HG03025 (cell line): Measurements from ENCODE around the gene TRMT10A.
A peak's percentile ranks its signal among the peaks of the same experiment; 100 is the strongest.

Experiments
- ATAC-seq: cut with Tn5 transposase; IDR thresholded peaks from one replicate; pipeline ENCODE4 v1.9.1; 2021; ENCODE audit warnings: mild to moderate bottlenecking, moderate library complexity; ENCODE audit not compliant: unreplicated experiment, low FRiP score

The TRMT10A gene, protein sequence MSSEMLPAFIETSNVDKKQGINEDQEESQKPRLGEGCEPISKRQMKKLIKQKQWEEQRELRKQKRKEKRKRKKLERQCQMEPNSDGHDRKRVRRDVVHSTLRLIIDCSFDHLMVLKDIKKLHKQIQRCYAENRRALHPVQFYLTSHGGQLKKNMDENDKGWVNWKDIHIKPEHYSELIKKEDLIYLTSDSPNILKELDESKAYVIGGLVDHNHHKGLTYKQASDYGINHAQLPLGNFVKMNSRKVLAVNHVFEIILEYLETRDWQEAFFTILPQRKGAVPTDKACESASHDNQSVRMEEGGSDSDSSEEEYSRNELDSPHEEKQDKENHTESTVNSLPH

DNA sequence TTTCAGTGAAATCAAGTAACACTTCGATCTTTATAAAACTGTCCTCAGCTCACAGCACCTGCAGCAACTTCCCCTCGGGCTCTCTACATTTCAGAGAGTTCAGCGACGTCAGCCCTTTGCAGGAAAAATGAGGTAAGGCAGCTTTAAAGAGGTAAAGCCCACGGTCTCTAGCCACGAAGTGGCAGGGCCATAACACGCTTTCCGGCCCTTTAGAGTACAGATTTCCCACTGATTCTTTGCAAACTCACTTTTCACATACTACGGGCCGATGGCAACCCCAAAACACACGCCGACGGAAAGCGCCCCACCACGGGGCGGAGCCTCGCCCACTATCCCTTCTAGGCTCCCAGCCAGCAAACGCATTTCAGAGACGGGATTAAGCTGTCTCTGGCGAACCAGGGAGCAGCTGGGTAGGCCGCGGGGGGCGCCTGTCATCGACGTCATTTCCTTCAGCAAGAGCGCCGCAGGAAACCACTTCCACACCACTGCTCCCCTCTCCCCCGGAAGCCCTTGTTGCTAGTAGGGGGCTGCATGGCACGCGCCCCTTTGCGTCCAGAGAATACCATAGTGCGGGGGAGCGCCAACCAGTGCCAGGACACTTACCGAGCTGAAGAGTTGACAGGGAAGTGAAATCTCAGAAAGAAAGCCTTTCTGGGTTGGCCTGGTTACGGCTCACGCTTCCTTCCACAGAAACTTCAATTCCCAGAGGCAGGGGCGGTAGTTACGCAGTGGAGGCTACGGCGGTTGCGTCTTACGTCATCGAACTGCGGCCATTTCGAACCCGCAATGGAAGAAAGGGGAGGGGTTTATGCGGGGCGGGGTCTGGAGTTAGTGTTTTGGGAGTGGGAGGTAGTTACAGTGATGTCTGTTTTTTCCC lies at the start of gene TRMT10A:
Gene TRMT10A (minus strand): TSS at position 730 of the 877 bp plus-strand sequence. CDS start 4,701 bp downstream, outside the sequence.
- ATAC-seq = peak; percentile 98

DNA sequence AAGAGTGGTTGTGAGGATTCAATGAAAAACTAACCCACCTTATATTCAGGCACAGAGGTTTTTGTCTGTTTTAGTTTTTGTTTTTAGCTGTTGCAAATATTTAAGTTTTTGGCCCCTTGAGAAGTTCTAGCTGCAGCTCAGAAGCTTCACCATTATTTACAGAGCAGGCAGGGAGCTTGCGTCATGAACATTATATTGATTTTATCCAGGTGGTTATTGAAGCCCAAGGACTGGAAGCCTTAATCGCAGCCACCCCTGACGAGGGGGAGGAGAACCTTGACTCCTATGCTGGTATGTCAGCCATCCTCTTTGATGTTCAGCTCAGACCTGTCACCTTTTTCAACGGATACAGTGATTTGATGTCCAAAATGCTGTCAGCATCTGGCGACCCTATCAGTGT lies 48.9 kb upstream of the TRMT10A start:
- ATAC-seq = no peak

DNA sequence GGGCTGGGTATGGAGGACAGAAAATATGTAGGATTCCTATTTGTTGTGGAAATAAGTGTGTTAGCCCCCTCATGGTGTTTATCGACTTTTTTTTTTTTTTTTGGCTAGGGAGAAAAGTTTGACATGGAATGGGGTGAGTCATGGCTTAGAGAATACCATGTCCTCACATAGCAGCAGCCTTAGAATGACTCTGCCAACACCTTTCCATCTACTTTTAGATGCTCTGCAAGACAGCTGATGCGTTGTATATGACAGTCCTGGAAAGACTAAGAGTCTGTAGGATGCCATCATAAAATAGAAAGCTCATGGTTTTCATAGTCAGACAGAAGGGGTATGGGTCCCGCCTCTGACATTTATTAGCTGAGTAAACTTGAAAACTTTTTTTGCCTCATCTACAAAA lies 48.4 kb upstream of the TRMT10A start:
- ATAC-seq = no peak

DNA sequence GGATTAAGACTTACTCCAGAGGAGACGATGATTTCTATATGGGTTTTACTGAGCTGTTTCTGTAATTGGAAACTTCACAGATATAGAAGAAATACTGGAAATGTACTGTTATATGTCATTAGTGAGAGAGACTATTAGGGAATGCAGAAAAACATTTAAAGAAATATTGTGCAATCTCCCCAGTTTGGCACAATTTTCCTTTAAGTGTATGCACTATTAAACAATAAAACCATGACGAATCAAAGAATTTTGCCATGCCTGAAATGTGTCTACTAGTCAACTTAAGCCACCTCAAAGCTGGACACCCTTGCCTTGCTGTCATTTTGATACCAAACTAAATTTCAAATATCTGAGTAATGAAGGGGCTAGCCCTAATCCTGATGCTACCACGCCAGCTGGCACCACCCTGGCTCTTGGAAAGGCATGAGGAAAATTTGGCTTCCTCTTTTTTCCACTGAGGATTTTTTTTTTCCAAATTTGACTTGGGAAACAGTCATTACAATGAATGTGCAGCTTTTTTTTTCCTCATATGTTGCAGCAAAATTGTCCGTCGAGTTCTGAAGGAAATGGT lies 46.9 kb upstream of the TRMT10A start:
- ATAC-seq = no peak

DNA sequence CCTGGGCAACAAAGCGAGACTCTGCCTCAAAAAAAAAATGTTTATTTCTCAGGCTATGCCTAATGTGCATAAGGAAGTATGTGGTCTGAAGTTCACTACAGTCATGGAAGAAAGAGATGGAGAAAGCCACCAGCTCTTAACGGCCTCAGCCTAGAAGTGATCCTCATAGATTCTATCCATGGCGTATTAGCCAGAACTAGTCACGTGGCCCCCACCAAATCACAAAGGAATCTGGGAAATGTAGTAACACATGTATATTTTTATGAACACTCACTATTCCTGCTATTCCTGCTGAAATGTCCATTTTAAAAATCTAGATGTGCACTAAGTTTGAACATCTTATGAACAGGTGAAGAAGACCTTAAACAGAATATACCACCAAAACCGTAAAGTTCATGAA lies 44.6 kb upstream of the TRMT10A start:
- no peak for ATAC-seq

DNA sequence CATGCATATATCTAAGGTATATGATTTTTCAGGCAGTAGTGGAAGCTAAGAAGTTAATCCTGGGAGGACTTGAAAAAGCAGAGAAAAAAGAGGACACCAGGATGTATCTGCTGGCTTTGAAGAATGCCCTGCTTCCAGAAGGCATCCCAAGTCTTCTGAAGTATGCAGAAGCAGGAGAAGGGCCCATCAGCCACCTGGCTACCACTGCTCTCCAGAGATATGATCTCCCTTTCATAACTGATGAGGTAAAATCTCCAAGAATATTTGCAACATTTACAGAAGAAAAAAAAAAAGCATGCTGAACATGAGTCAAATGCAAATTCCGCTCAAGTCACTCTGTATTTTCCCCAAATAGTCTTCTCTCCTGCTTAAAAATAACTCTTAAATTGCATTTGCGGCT lies 42.9 kb upstream of the TRMT10A start:
- ATAC-seq = no peak

DNA sequence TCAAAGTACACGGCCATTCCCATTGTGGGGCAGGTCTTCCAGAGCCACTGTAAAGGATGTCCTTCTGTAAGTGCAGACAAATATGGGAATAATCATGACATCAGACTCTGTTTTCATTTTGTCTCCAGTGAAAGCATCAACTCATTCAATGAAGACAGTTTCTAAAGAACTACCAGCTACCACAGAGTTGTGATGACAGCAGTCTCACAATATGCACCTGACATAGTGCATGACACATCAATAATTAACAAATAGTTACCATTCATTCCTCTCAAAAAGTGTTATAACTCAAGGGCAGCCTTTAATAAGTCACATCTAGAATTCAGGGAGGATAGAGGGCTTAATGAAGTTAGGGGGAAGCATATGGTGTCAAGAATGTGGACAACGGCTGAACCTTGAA lies 31.0 kb upstream of the TRMT10A start:
- ATAC-seq = no peak

DNA sequence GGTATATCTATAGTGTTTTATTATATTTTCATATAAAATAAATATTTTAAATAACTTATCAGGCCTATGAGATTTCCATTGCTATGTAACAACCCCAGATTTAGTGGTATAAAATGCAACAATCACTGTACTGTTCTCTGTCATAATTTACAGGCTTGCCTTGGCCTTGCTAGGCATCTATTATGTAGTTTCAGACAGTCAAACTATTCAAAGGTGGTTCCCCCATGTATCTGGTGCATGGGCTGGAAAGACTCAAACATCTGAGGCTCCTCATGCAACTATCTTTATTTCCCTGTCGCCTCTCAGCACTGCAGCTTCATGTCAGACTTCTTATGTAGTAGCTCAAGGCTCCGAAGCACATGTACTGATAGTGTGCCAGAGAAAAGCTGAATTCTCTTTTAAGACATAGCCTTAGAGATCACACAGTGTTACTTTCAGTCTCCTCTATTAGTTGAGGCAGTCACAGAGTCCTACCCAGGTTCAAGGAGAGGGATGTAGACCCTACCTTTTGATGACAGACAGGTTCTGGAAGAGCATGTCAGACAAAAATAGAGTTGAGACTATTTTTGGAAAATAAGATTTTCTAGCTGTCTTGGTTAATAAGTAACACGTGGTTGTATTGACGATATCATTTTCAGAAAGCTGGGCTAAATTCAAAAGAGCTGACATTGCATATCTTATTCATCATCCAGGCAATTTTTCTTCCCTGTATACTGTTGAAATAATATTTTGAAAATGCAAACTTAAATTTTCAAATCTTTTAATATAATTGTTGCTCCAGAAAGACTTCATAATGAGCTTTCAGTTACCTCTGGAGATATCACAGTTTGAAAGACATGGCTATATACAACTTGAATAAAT lies 30.2 kb upstream of the TRMT10A start:
- no peak for ATAC-seq

DNA sequence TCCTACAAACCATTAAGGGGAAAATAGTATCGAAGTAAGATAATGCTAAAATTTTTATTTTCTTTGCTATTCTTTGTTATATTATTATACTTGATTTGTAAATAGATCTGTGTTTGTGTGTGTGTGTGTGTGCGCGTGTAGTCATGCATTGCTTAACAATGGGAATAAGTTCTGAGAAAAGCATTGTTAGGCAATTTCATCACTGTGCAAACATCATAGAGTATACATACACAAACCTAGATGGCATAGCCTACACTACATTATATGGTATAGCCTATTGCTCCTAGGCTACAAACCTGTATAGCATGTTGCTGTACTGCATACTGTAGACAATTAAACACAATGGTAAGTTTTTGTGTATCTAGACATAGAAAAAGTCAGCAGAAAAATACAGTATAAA lies 27.9 kb upstream of the TRMT10A start:
- no peak for ATAC-seq

DNA sequence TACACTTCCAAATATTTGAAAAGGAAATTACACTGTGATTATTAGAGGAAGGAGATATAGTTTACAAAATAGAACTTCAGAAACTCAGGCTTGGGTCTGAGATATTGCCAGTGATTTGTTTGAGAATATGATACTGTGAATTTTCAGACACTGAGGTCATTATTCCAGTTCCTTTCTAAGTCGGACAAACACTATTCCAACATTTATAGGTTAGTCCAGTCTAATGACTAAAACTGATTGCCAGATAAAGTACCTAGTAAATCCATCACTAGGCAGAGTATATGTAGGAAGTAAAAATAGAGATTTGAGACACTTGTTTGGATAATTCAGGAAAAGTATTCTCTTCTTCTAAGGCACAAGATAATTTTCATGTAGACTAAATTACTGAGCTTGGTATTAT lies 24.0 kb upstream of the TRMT10A start:
- no peak for ATAC-seq

DNA sequence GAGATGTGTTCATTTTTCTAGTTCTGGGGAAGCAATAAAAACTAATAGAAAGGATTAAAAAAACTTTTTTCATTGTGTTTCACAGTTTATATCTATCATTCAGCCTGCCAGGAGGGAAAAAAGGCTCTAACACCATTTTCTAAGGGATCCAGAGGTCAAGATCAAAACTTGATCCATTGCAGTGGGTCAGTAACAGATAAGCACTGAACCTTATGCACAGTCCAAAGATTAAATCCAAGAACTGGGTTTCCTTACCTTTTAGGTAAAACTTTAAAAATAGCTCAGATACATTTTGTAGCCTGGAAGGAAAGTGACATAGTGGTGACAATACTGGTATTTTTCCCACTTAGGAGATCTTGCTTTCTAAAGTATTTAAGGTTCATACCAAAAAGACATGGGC lies 23.5 kb upstream of the TRMT10A start:
- ATAC-seq = no peak

DNA sequence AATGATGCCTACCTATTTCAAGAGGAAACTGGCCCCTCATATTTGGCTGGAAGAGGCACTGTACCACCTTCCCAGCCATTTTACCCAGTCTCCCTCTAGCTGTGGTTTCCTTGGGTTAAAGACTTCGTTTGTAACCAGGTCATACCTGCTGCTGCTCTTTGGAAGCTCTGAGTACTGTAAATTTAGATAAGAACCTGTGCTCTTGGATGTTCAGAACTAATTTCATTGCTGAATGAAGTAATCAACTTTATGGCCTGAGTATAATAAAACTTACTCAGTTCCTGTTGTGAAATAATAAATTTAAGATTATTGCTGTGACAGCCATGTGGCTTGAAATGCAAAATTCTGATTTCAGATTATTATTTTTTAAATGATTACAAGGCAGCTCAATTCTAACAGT lies 23.0 kb upstream of the TRMT10A start:
- no peak for ATAC-seq

DNA sequence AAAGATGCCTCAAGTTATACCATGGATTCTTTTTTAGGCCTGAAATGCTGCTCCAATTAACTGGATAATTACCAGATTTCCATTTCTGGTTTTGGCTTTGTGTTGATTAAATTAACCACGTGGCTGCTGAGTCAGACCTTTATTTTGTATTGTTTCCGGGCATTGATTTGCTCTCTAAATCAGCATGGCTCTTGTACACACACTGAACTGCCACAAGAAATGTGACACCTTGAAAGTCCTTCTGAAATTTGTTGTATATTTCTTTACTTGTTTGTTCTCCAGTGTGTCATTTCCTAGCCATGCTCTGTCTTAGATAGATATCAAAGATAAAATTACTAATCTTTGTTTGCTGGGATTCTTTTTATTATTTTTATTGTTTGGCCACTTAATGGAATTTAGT lies 22.5 kb upstream of the TRMT10A start:
- no peak for ATAC-seq

DNA sequence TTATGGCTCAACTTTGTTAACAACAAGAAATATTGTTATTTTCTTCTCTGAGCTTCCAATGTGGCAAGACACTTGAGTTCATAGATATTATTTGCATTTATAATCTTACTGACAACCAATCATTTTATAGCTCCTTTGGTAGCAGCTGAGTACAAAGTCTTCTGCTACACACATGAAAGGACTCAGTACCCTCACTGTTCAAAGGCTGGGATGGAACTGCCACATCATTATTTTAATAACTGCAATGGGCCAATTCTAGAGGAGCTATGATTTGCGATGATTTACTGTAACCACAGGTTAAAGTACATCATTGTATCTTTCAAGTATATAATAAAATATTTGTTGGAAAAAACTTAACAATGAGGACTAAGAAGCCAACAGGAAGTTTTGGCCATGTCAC lies 21.7 kb upstream of the TRMT10A start:
- ATAC-seq = no peak

DNA sequence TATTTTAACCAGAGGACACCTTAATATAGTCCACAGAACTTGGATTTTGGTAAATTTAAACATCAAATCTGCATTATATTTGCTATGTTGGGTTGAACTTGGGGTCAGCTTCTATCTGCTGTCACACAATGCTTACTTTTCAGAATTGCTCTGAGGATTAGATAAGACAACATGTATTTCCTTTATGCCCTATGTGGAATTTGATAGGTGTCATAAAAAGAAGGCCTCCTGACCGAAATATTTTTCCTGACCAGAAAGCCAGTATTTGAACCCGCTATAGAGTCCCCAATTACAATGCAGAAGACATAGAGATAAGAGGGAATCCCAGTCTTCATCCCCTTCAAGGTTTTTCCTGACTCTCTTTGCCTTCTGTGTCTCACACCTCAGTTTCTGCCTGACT lies 14.9 kb upstream of the TRMT10A start:
- no peak for ATAC-seq

DNA sequence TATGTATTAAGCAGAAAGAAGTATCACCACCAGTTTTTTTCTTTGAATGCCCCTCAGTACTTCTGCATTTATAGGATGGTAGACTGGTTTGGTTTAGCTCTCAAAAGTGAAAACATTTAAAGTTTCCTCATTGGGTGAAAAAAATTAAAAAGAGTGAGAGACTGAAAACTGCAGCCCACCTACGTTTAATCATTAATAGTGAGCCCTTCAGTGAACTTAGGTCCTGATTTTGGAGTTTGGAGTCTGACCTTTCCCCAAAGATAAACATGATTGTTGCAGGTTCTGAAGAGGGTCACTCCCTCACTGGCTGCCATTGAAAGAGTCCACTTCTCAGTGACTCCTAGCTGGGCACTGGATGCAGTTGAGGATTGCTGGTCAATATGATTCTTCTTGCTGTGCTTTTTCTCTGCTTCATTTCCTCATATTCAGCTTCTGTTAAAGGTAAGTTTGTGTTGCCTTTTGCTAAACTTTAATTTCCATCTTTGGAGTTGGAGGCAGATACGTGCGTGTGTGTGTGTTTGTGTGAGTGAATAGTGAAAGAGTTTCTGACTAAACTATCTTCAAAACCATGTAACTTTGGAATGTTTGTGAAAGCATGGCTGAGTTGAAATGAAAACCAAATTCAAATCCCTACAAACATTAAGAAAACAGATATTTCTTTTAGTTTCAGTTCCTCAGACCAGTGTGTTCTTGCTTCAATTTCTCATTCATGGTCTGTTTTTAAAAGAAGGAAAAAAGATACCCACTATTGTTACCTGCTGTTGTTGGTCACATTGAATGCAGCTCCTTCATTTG lies 10.9 kb upstream of the TRMT10A start, which contains the start of gene MTTP:
Gene MTTP (plus strand): TSS at position 295 of the 795 bp plus-strand sequence. CDS start 86 bp downstream, at position 381.
- ATAC-seq = peak; percentile 90

DNA sequence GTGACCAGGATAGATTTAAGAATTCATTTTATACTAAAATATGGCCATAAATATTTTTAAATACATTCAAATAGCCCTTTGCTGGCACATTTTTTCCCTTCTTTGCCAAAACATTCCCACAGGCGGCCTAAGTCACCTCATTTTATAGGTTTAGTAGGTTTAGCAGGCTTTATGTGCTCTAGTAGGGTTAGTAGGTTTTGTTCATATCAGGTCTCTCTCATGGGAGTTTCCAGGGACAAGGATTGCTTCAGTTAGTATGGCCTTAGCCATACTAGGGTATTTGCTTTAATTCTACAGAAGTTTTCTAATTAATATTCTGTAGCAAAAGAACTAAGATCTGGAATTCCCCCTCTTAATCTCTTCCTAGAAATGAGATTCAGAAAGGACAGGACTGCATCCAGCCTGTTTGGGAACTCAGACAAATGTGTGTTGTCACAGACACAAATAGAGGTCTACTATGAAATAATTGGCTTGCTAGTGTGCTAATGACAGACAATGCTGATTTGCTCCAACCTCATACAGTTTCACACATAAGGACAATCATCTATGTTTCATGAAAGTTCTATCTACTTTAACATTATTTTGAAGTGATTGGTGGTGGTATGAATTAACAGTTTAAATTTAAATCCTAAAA lies 10.0 kb upstream of the TRMT10A start:
- ATAC-seq = no peak

DNA sequence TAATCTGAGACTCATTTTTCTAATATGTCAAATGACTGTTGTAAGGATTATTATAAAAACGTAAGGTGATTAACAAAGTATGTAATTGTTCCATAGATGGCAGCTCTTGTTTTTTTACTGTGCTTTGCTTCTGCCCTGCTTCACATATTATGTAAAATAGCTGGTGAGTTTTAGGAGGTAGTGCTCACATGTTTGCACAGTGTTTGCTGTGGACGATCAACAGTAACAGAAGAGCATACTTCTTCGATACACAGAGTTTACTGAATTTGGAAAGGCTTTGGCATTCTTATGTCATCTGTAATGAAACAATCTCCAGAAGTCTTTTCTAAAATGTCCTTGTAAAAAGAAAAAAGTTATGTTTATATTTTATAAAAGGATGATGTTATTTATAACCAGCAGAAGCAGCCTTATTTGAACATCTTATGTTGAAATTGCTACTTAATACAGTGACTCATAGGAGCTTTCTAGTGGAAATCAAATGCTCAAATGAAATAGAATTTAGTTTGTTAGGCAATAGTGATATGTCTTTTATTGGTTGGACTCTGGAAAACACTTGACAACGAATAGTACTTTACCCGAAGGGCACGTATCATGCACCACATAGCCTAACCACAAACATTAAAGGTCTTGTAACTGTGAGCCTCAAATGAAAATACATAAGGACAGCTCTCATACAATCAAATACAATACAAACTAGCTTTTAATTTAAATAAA lies 8.8 kb upstream of the TRMT10A start:
- no peak for ATAC-seq

DNA sequence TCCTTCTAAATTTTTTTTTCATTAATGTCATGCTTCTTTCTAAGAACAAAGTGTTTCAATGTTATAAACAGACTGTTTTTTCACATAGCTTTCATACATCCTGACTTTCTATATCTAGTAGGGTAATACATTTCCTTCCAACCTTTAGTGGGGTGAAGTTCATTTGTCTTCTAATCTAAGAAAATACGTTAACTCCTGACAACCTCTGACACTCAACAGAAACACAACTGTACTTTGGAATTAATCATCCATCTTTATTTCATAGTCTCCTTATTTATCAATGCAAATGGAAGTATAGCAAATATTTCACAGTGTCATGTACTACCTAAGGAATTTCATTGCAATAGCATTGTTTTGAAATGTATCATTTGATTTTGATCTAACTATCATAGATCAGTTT lies 8.0 kb upstream of the TRMT10A start:
- no peak for ATAC-seq
